ENCODE results near the gene SWAP70.
A peak's percentile ranks its signal among the peaks of the same experiment; 100 is the strongest.

SWAP70 gene

DNA sequence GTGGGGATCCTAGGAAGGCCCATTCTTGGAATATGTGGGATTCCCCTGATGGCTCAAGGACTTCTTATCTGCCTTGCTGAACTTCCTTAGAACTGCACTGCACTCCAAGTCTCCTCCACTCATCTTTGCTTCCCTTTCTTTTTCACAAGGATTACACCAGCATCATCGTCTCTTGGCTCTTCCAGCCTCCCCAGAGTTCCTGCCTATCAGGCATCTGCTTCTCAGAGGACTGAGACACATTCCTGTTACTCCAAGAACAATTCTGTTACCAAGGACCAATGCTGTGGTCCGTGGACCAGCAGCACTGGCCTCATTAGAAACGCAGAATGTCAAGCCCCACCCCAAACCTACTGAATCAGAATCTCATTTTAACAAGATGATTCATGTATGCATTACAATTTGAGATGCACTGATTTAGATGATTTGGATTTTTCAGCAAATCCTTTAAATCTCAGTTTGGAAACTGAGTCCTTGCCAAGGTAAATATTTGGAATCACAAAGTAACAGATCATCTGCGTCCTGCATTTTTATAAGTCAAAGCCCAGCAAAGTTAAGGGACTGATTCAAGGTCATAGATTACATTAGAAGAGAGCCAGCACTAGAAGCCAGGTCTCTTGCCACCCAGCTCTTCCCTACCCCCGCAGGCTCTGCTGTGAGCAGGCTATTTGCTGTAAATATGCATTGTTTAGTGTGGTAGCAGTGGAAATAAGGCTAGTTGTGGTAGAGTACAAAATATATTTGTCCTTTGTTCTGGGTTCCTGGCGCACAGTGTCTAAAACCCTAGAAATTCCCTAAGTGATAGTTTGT, 110.9 kb downstream of the SWAP70 start:
- TF ChIP-seq, protein P1, sequence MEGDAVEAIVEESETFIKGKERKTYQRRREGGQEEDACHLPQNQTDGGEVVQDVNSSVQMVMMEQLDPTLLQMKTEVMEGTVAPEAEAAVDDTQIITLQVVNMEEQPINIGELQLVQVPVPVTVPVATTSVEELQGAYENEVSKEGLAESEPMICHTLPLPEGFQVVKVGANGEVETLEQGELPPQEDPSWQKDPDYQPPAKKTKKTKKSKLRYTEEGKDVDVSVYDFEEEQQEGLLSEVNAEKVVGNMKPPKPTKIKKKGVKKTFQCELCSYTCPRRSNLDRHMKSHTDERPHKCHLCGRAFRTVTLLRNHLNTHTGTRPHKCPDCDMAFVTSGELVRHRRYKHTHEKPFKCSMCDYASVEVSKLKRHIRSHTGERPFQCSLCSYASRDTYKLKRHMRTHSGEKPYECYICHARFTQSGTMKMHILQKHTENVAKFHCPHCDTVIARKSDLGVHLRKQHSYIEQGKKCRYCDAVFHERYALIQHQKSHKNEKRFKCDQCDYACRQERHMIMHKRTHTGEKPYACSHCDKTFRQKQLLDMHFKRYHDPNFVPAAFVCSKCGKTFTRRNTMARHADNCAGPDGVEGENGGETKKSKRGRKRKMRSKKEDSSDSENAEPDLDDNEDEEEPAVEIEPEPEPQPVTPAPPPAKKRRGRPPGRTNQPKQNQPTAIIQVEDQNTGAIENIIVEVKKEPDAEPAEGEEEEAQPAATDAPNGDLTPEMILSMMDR (IDR thresholded peaks at IDR 0.05; ENCODE audit: low read depth, low read length): no peak
- peak; percentile 82 to 84 for DNase-seq (ENCODE audit: low read depth in 2 of 2)

DNA sequence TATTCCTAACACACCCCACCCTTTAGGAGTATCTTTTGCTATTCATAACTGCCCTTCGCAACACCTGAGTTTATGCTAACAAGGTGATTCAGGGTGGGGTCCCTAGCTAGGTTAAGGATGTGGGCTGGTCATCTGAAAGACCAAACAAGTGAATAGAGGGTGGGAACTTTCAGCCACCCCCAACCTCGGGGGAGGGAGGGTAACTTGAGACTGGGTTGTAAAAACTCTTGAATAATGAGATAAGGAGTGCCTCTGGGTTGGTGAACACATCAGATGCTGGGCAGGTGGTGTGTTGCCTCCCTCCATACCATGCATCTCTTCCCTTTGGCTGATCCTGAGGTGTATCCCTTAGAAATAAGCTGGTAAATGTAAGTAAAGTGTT, 111.5 kb downstream of the SWAP70 start:
- no peak for DNase-seq (ENCODE audit: low read depth in 2 of 2)
- TF ChIP-seq, protein P1 (IDR thresholded peaks at IDR 0.05; ENCODE audit: low read depth, low read length): no peak
- no peak overlapping the region for H3K4me3 ChIP-seq (replicated peaks in 1 of 2; ENCODE audit: low read depth in 2 of 2, low read length in 2 of 2)

More for the DNA sequence above, 110.9 kb downstream of the SWAP70 start:
- H3K4me3 ChIP-seq (replicated peaks in 1 of 2; ENCODE audit: low read depth in 2 of 2, low read length in 2 of 2): no peak overlapping the region

DNA sequence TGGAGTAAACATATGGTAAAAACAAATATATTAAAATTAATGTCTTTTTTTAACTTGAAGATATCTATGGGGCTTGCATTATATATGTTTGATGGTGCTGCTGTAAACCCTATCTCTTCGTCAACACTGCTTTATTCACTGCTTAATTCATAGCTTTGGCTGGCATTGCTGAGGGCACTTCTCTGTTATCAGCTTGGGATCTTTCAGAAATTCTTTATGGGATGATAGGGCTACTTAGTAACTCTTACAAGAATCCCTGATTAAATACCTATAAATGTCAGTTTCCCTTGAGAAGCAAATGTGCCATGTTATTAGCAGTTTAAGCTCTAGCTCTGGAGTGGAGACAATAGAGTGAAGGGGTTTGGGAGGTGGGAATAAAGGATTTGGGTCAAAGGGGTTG, 112.3 kb downstream of the SWAP70 start:
- TF ChIP-seq, protein P1 (IDR thresholded peaks at IDR 0.05; ENCODE audit: low read depth, low read length): no peak
- no peak for DNase-seq (ENCODE audit: low read depth in 2 of 2)
- no peak overlapping the region for H3K4me3 ChIP-seq (replicated peaks in 1 of 2; ENCODE audit: low read depth in 2 of 2, low read length in 2 of 2)

DNA sequence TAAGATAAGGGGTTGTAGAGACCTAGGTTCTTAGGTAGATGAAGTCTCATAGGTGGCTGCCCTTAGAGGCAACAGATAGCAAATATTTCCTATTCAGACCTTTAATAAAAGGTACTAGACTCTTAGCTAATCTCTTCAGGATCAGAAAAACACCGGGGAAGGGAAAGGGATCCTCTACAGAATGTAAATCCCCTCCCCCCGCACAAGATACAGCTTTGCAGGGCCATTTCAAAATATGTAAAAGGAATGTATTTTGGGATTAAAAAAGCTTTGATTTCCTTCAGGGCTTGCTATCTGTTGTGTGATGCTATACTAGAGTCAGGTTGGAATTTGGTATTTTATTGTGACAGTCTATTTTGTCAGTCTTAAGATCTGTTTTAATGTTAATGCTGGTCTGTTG, 113.2 kb downstream of the SWAP70 start:
- DNase-seq (ENCODE audit: low read depth in 2 of 2): no peak
- TF ChIP-seq, protein P1 (IDR thresholded peaks at IDR 0.05; ENCODE audit: low read depth, low read length): no peak
- H3K4me3 ChIP-seq (replicated peaks in 1 of 2; ENCODE audit: low read depth in 2 of 2, low read length in 2 of 2): no peak overlapping the region

DNA sequence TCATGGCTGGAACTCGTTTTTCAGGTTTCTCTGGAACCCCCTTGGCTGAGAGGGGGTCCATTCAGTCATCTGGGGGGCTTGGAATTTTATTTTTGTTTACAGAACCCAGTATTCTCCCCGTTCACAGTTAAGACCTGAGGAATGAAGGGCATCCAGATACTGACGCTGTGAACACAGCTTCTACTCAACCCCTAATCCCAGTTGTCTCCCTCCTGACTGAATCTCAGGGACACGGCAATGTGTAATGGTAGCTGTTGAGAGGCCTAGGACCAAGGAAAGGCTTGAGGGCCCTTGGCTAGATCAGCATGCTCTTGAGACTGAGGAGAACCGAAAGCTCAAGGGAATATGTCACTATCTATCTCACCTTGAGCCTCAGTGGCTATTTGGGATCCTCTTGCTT, 113.6 kb downstream of the SWAP70 start:
- H3K4me3 ChIP-seq (replicated peaks in 1 of 2; ENCODE audit: low read depth in 2 of 2, low read length in 2 of 2): no peak overlapping the region
- TF ChIP-seq, protein P1 (IDR thresholded peaks at IDR 0.05; ENCODE audit: low read depth, low read length): no peak
- DNase-seq (ENCODE audit: low read depth in 2 of 2): no peak

DNA sequence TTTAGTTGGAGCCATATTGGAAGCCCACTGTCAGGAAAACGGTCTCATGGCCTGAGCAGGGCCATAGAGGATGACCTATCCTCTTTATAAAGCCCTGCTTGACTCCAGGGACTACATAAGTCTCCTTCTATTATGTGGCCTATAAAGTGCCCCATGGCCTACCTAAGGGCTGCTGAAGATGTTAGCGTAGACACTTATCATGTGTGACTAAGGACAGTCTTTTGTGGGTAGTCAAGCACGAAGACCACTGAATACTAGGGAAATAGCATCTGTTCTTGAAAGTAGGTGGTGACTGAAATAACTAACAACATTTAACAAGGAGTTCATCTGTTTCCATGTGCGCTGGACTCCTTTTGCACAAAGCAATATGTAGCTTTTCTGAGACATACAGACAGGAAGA, 117.1 kb downstream of the SWAP70 start:
- DNase-seq (ENCODE audit: low read depth in 2 of 2): no peak
- H3K4me3 ChIP-seq (replicated peaks in 1 of 2; ENCODE audit: low read depth in 2 of 2, low read length in 2 of 2): no peak overlapping the region
- TF ChIP-seq, protein P1 (IDR thresholded peaks at IDR 0.05; ENCODE audit: low read depth, low read length): no peak
